PC-3 (cell line): Measurements from ENCODE around the gene ULK4.

Source experiments
- CTCF ChIP-seq: fragments of 300-600 bp; sonication (generic); conservative IDR thresholded peaks from 2 replicates; pipeline ENCODE4 v1.5.1; 2017; ENCODE audit warnings: antibody characterized with exemption, low read depth, mild to moderate bottlenecking, low read length
- EZH2 ChIP-seq: fragments of 300-600 bp; sonication (generic); IDR thresholded peaks from one replicate; pipeline ENCODE4 v1.6.1; 2017; ENCODE audit warnings: antibody characterized with exemption, mild to moderate bottlenecking, low read length; ENCODE audit not compliant: unreplicated experiment

GRCh38 chr3:41751597-41751996, 210.3 kb downstream of the ULK4 start:
- TF ChIP-seq CTCF, result no peak
- TF ChIP-seq EZH2, result no peak
